GM12865 (cell line): ENCODE data around the gene JOSD2.
A peak's percentile ranks its signal among the peaks of the same experiment; 100 is the strongest.

ENCODE experiments used
- DNase-seq: peaks from one replicate; pipeline ENCODE4 v3.0.0; 2010; ENCODE audit warnings: low read depth
- H3K4me3 ChIP-seq: 2 replicates; pipeline ENCODE4 v1.5.1; 2011; ENCODE audit warnings: mild to moderate bottlenecking, low read depth, low read length, control low read depth
- TF ChIP-seq, protein P1 (sequence below): IDR thresholded peaks from 2 replicates; pipeline ENCODE4 v1.5.1; 2011; ENCODE audit warnings: low read length, control low read depth, low read depth, inconsistent platforms; ENCODE audit not compliant: insufficient read depth; ENCODE audit errors: missing control alignments

The JOSD2 gene

DNA sequence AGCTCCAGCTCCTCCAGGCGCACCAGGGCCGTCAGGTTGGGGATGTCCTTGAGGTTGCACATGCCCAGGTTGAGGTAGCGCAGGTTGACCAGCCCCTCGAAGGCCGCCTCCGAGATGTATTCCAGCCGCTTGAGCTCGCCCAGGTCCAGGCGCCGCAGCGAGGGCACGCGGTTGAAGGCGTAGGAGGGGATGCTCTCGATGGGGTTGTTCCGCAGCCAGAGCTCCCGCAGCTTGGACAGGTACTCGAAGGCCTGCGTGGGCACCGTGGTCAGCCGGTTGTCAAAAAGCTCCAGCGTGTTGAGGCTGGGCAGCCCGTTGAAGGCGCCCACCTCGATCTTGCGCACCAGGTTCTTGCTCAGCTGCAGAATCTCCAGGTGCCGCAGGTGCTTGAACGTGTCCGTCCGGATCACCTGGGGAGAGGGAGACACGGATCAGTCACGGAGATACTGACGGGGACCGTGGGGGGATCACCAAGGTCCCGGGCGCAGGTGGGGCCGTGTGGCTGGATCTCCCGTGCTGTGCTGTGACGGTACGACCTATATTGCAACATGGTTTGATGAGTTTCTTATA, 8.1 kb upstream of the JOSD2 start:
- no peak for DNase-seq
- TF ChIP-seq, protein P1, sequence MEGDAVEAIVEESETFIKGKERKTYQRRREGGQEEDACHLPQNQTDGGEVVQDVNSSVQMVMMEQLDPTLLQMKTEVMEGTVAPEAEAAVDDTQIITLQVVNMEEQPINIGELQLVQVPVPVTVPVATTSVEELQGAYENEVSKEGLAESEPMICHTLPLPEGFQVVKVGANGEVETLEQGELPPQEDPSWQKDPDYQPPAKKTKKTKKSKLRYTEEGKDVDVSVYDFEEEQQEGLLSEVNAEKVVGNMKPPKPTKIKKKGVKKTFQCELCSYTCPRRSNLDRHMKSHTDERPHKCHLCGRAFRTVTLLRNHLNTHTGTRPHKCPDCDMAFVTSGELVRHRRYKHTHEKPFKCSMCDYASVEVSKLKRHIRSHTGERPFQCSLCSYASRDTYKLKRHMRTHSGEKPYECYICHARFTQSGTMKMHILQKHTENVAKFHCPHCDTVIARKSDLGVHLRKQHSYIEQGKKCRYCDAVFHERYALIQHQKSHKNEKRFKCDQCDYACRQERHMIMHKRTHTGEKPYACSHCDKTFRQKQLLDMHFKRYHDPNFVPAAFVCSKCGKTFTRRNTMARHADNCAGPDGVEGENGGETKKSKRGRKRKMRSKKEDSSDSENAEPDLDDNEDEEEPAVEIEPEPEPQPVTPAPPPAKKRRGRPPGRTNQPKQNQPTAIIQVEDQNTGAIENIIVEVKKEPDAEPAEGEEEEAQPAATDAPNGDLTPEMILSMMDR, result no peak
- H3K4me3 ChIP-seq, result no peak overlapping the region

- H3K4me3 ChIP-seq, result no peak overlapping the region
- DNase-seq, result no peak
- TF ChIP-seq, protein P1, result peak; percentile 3
Measured at GRCh38 chr19:50518091-50519005, 7.4 kb upstream of the JOSD2 start.

- TF ChIP-seq, protein P1, result no peak
- no peak overlapping the region for H3K4me3 ChIP-seq
- DNase-seq, result no peak
Measured at GRCh38 chr19:50517704-50518075, 6.7 kb upstream of the JOSD2 start.

- TF ChIP-seq, protein P1, result no peak
- no peak for DNase-seq
- H3K4me3 ChIP-seq, result no peak overlapping the region
Measured at GRCh38 chr19:50516964-50517703, 6.1 kb upstream of the JOSD2 start.

GRCh38 chr19:50516456-50516855, 5.5 kb upstream of the JOSD2 start:
- TF ChIP-seq, protein P1, result no peak
- DNase-seq, result no peak
- no peak overlapping the region for H3K4me3 ChIP-seq

- H3K4me3 ChIP-seq, result no peak overlapping the region
- TF ChIP-seq, protein P1, result no peak
- no peak for DNase-seq
Measured at GRCh38 chr19:50515168-50515561, 4.2 kb upstream of the JOSD2 start.
